HG03342 (cell line): Measurements from ENCODE around the gene CGB5.

Experiments used
- ATAC-seq: cut with Tn5 transposase; IDR thresholded peaks from one replicate; pipeline ENCODE4 v1.9.1; 2021; ENCODE audit warnings: mild to moderate bottlenecking, moderate library complexity; ENCODE audit not compliant: unreplicated experiment

CGB5 gene

GRCh38 chr19:49085020-49085867 lies 41.6 kb downstream of the CGB5 start, which contains the start of gene SNRNP70:
Gene SNRNP70 (plus strand): TSS chr19:49085451. CDS start chr19:49086415, 964 bp downstream.
- ATAC-seq: peak; percentile 80

GRCh38 chr19:49085868-49086232 lies 42.2 kb downstream of the CGB5 start:
- ATAC-seq: no peak

- ATAC-seq: no peak
Observed at GRCh38 chr19:49086296-49086695, 42.6 kb downstream of the CGB5 start.

- ATAC-seq: no peak
Observed at GRCh38 chr19:49091391-49092038, 47.9 kb downstream of the CGB5 start.

GRCh38 chr19:49092686-49093085 lies 49.0 kb downstream of the CGB5 start:
- no peak for ATAC-seq
